Skeletal muscle satellite cell (primary cell): ENCODE results near the gene ZBTB7B.
"Not testable (repeated sequence)": the region's sequence is repeated elsewhere in the genome, so short reads cannot be mapped to it uniquely, and the experiment has no call there.

ENCODE experiments used
- H3K27me3 ChIP-seq: 2 replicates; pipeline ENCODE4 v1.7.0; 2013; ENCODE audit warnings: low read length; ENCODE audit not compliant: control insufficient read depth, insufficient read depth
- H3K36me3 ChIP-seq: 2 replicates; pipeline ENCODE4 v1.7.0; 2013; ENCODE audit warnings: mild to moderate bottlenecking, control low read depth, low read length; ENCODE audit not compliant: insufficient read depth
- H3K4me1 ChIP-seq: 2 replicates; pipeline ENCODE4 v1.7.0; 2013; ENCODE audit warnings: low read length; ENCODE audit not compliant: control insufficient read depth, insufficient read depth
- H3K4me2 ChIP-seq: 2 replicates; pipeline ENCODE4 v1.7.0; 2013; ENCODE audit warnings: mild to moderate bottlenecking, low read length
- H3K4me3 ChIP-seq: 2 replicates; pipeline ENCODE4 v1.7.0; 2013; ENCODE audit warnings: low read length
- H3K9ac ChIP-seq: 2 replicates; pipeline ENCODE4 v1.7.0; 2013; ENCODE audit warnings: mild to moderate bottlenecking, low read depth, low read length, moderate library complexity
- H3K9me3 ChIP-seq: replicated peaks from 2 replicates; pipeline ENCODE4 v1.7.0; 2013; ENCODE audit warnings: mild to moderate bottlenecking, control low read depth, low read length

Gene ZBTB7B

GRCh38 chr1:154978360-154978759 is 24.2 kb upstream of the ZBTB7B start:
- Histone ChIP-seq H3K4me1 (peaks cover 17% of the 10 kb centered on the region), H3K36me3 (peaks cover 9% of the 10 kb centered on the region), H3K9me3 (no peaks in the 10 kb centered on the region), H3K9ac (no peak overlapping the region), H3K27me3 (no peaks in the 10 kb centered on the region), H3K4me3 (no peak overlapping the region), H3K4me2 (no peak overlapping the region)

GRCh38 chr1:154982341-154982740 is 20.3 kb upstream of the ZBTB7B start:
- peak overlapping the region; percentile 84 for H3K4me2 ChIP-seq
- peaks cover 15% of the 10 kb centered on the region for H3K36me3 ChIP-seq
- peak overlapping the region; percentile 75 for H3K4me3 ChIP-seq
- H3K4me1 ChIP-seq, result peaks cover 16% of the 10 kb centered on the region
- peak overlapping the region; percentile 69 for H3K9ac ChIP-seq
- no peaks in the 10 kb centered on the region for H3K9me3 ChIP-seq
- no peaks in the 10 kb centered on the region for H3K27me3 ChIP-seq

DNA sequence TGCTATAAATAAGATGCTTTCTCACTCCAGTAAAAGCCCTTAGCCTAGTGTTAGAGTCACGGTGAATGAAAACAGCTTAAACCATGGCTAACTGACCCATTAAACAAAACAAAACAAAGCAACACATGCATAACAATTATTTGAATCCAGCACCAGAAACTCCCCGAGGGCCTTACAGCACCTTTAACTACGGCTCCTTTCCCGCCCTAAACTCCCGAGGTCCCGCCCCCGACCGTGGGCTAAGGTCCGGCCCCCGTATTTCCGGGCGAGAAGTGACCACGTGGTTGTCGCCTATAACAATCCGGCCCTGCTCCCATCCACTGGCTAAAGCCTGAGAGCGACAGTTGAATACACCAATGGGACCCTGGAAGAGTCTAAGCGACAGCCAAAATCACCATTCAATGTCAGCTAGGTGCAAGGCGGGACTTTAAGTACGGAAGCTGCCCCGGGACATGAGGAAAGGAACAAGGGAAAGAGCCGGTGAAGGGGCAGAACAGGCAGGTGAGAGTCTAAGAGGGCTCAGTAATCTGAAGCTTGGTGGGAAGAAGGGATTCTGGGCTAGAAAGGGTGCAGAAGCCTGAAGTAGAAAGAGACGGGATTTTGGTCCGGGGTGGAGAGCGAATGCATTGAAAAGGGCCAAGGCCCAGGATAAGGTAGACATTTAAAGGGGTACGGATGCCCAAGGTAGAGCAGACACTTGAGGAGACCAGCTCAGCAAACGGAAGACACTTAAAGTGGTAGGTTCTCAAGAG is 19.5 kb upstream of the ZBTB7B start, which contains the start of gene FLAD1:
FLAD1 (plus strand) TSS at position 448 of the 752 bp plus-strand sequence. CDS start 351 bp downstream, outside the sequence.
- H3K4me2 ChIP-seq, result peak within 1 kb of the TSS; percentile 89
- H3K36me3 ChIP-seq, result peaks cover 22% of the 10 kb centered on the region
- H3K4me1 ChIP-seq, result peaks cover 16% of the 10 kb centered on the region
- peak within 1 kb of the TSS; percentile 75 for H3K4me3 ChIP-seq
- peak within 1 kb of the TSS; percentile 88 for H3K9ac ChIP-seq
- H3K9me3 ChIP-seq, result no peaks in the 10 kb centered on the region
- no peaks in the 10 kb centered on the region for H3K27me3 ChIP-seq

GRCh38 chr1:154983776-154984466 is 18.7 kb upstream of the ZBTB7B start:
- Histone ChIP-seq H3K4me2 (peak overlapping the region; percentile 89), H3K9me3 (no peaks in the 10 kb centered on the region), H3K27me3 (no peaks in the 10 kb centered on the region), H3K9ac (peak overlapping the region; percentile 88), H3K36me3 (peaks cover 28% of the 10 kb centered on the region), H3K4me1 (peaks cover 16% of the 10 kb centered on the region), H3K4me3 (peak overlapping the region; percentile 75)

- H3K4me2 ChIP-seq, H3K27me3 ChIP-seq, H3K9me3 ChIP-seq, H3K9ac ChIP-seq, H3K4me3 ChIP-seq: not testable (repeated sequence)
- H3K36me3 ChIP-seq, result peaks cover 36% of the 10 kb centered on the region
- peaks cover 16% of the 10 kb centered on the region for H3K4me1 ChIP-seq
Measured at GRCh38 chr1:154986736-154987135, 15.9 kb upstream of the ZBTB7B start.

- peaks cover 36% of the 10 kb centered on the region for H3K36me3 ChIP-seq
- H3K9ac ChIP-seq, result no peak overlapping the region
Measured at GRCh38 chr1:154987326-154987725, 15.3 kb upstream of the ZBTB7B start.

DNA sequence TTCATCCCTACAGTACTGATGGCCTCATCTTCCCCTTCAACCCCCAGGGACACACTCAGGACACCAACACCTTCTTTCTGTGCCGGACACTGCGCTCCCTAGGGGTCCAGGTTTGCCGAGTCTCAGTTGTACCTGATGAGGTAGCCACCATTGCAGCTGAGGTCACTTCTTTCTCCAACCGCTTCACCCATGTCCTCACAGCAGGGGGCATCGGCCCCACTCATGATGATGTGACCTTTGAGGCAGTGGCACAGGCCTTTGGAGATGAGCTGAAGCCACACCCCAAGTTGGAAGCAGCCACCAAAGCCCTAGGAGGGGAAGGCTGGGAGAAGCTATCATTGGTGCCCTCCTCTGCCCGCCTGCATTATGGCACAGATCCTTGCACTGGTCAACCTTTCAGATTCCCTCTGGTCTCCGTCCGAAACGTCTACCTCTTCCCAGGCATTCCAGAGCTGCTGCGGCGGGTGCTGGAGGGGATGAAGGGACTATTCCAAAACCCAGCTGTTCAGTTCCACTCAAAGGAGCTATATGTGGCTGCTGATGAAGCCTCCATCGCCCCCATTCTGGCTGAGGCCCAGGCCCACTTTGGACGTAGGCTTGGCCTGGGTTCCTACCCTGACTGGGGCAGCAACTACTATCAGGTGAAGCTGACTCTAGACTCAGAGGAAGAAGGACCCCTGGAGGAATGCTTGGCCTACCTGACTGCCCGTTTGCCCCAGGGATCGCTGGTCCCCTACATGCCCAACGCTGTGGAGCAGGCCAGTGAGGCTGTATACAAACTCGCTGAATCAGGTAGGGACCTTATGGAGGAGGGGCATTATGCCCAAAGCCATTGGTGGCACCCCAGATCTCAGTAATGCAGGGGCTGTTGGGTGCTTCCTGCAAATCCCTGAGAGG is 14.3 kb upstream of the ZBTB7B start:
- no peak overlapping the region for H3K4me3 ChIP-seq
- no peak overlapping the region for H3K4me2 ChIP-seq
- H3K27me3 ChIP-seq, result no peaks in the 10 kb centered on the region
- peaks cover 14% of the 10 kb centered on the region for H3K4me1 ChIP-seq
- no peaks in the 10 kb centered on the region for H3K9me3 ChIP-seq
- H3K36me3 ChIP-seq, result peaks cover 36% of the 10 kb centered on the region
- H3K9ac ChIP-seq, result no peak overlapping the region

More at GRCh38 chr1:154987326-154987725, 15.3 kb upstream of the ZBTB7B start:
- Histone ChIP-seq H3K9me3 (no peaks in the 10 kb centered on the region), H3K4me2 (no peak overlapping the region), H3K27me3 (no peaks in the 10 kb centered on the region), H3K4me3 (no peak overlapping the region), H3K4me1 (peaks cover 15% of the 10 kb centered on the region)

GRCh38 chr1:154989195-154989860 is 13.3 kb upstream of the ZBTB7B start:
- Histone ChIP-seq H3K36me3 (peaks cover 36% of the 10 kb centered on the region), H3K4me3 (no peak overlapping the region), H3K27me3 (no peaks in the 10 kb centered on the region), H3K9ac (no peak overlapping the region), H3K4me1 (peaks cover 8% of the 10 kb centered on the region), H3K4me2 (no peak overlapping the region), H3K9me3 (no peaks in the 10 kb centered on the region)

GRCh38 chr1:154990276-154990675 is 12.3 kb upstream of the ZBTB7B start:
- Histone ChIP-seq H3K9me3 (no peaks in the 10 kb centered on the region), H3K4me3 (no peak overlapping the region), H3K9ac (no peak overlapping the region), H3K27me3 (no peaks in the 10 kb centered on the region), H3K4me2 (no peak overlapping the region), H3K4me1 (peaks cover 4% of the 10 kb centered on the region), H3K36me3 (peaks cover 36% of the 10 kb centered on the region)

DNA sequence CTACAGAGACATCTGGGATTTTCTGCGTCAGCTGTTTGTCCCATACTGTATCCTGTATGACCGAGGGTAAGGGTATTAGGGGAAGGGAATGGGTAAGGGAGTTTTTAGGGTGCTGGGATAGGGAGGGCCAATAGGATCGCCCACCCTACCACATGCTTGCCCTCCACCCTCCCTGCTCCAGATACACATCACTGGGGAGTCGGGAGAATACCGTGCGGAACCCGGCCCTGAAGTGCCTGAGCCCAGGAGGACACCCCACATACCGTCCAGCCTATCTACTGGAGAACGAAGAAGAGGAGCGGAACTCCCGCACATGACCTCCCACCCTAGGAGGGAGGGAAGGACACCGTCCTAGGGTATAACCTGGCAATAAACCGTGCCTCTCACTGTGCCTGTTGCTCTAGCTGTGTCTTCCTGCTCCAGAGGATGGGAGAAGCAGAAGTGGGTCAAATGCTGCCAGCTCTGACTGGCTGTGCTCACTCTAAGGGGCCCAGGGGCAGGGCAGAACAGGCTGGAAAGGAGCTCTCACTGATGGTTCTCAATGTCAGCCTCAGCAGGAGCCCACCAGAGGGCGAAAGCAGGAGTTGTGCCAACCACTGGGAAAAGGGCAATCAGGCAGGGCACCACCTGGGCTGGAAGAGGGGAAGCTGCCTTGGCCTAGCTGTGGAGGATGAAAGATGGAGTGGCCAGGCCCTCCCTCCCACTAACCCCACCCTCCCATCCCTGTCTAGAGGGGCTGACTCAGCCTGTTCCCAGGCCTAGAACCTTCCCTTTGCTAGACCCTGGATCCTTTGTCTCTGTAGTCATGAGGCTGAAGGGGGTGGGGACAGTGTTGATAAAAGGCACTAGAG is 9.7 kb upstream of the ZBTB7B start:
- no peaks in the 10 kb centered on the region for H3K9me3 ChIP-seq
- H3K4me2 ChIP-seq, result no peak overlapping the region
- H3K4me1 ChIP-seq, result peaks cover 4% of the 10 kb centered on the region
- no peak overlapping the region for H3K4me3 ChIP-seq
- no peaks in the 10 kb centered on the region for H3K27me3 ChIP-seq
- H3K9ac ChIP-seq, result no peak overlapping the region
- peaks cover 24% of the 10 kb centered on the region for H3K36me3 ChIP-seq
